Astrocyte of the hippocampus (primary cell): ENCODE measurements around the gene COL4A6.
A peak's percentile ranks its signal among the peaks of the same experiment; 100 is the strongest.
"Not testable (repeated sequence)": the region's sequence is repeated elsewhere in the genome, so short reads cannot be mapped to it uniquely, and the experiment has no call there.

ENCODE experiments used
- DNase-seq: peaks from one replicate; pipeline ENCODE4 v3.0.0; 2011; ENCODE audit warnings: low read depth, low spot score

The COL4A6 gene

DNA sequence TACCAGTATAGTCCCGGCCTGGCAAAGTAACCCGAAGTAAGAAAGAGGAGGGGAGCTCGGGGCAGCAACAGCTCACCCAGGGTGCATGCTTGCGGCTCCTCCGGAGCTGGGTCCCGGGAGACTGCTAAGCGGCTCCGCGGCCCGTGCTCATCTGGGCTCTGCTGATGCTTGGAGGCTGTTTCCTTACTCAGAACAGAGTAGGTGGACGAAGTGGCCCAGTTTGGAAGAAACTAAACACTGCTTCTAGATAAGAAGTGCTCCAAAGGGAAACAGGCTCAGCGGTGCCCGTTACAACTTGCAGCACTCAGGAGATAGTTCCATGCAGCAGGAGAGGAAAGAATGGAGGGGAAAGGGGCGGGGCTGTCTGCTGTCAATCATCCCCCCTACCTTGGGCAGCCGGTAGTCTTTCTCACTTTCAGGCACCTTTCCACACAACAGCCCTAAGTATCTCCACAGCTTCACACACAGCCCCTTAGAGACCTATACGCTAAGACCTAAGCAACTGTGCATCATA lies at the start of gene COL4A6:
COL4A6 (minus strand) TSS at position 313 of the 514 bp plus-strand sequence; CDS start at position 87, 226 bp downstream.
- DNase-seq: peak; percentile 64

DNA sequence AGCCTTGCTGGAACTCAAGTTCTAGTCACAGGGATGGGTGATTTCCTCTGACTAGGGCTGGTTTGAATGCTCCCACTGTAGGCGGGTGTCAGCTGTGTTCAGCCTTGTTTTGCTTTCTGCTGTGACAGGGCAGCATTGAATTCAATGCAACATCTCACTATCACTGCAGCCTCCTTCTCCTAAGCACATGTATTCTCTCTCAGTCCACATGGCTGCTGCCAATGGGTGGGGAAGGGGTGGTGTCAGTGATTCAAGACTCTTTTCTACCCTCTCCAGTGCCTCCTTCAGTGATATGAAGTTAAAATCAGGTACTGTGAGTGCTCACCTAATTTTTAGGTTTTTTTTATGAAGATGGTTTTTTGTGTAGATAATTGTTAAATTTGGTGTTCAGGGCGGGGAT lies 47.7 kb upstream of the COL4A6 start:
- no peak for DNase-seq

DNA sequence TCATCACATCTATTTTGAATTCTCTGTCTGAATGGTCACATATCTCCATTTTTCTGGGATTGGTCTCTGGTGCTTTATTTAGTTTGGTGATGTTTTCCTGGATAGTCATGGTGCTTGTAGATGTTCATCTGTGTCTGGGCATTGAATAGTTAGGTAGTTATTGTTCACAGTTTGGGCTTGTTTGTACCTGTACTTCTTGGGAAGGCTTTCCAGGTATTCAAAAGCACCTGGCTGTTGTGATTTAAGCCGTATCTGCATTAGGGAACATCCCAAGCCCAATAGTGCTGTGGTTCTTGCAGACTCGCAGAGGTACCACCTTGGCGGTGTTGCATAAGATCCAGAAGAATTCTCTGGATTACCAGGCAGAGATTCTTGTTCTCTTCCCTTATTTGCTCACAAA lies 46.0 kb upstream of the COL4A6 start:
- DNase-seq: no peak

GRCh38 chrX:108481528-108481927 lies 43.3 kb upstream of the COL4A6 start:
- DNase-seq: not testable (repeated sequence)

GRCh38 chrX:108473979-108474378 lies 35.8 kb upstream of the COL4A6 start:
- DNase-seq: no peak

DNA sequence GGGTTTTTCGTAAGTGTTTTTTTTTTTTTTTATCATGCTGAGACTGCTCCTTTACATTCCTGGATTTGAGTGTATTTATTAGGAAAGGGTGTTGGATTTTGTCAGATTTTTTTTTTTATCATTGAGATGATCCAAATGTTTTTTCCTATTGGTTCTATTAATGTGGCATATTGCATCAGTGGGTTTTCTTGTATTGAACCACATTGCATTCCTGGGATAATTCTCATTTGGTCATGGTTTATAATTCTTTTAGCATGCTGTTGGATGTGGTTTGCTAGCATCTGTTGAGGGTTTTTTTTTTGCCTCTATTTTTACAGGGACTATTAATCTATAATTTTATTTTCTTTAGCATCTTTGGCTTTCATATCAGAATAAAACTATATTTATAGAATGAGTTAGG lies 30.3 kb upstream of the COL4A6 start:
- DNase-seq: peak; percentile 53

DNA sequence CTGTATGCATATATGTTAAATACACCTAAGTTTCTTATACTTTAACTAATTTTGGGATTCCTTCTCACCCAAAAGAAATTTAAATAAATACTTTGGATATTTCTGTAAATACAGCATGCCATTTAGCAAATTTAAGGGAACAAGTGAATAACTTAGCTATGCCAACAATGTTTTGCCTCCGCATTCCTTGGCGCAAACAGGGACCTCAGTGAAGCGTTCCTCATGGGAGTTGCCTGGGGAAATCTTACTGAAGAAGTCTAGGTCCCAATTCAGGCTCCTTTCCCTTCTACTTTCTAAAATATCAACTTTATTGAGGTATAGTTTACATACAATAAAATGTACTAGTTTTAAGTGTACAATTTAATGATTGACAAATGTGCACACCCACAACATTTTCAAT lies 26.4 kb upstream of the COL4A6 start:
- DNase-seq: peak; percentile 76

- DNase-seq: no peak
Observed at GRCh38 chrX:108456971-108457477, 18.8 kb upstream of the COL4A6 start.

GRCh38 chrX:108453841-108454240 lies 15.6 kb upstream of the COL4A6 start:
- no peak for DNase-seq

GRCh38 chrX:108447303-108447702 lies 9.1 kb upstream of the COL4A6 start:
- DNase-seq: no peak

GRCh38 chrX:108442901-108443464 lies 4.8 kb upstream of the COL4A6 start:
- no peak for DNase-seq

DNA sequence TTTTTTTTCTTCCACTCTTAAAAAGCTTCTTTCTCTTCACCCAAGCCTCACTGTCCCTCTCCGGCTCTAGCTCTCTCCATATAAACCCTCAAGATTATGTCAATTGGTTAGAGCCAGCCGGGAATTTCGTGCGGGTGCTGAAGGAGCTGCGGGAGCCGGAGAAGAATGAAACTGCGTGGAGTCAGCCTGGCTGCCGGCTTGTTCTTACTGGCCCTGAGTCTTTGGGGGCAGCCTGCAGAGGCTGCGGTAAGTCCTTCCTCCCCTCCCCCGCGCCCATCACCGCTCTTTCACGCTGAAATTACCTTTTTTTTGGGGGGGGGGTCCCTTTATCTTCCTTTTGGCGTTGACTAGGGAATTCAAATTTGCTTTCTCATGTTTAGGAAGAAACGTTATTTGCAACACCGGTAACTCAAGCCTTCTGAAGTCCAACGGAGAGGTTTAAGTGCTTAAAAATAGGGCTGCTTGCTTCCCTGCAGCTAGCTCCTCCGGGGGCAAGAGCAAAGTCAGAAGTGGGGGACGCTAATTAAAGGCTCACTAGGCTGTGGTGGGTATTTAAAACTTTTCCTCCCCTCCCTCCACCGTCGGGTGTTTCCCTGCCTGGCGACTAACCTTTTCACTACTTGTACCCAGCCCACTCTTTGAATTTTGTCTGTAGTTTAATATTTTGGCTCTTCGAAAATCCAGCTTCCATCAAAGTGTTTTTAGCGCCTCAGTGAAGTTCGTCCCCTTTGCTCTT lies 1.9 kb upstream of the COL4A6 start:
- DNase-seq: no peak

GRCh38 chrX:108439426-108439942 lies 1.3 kb upstream of the COL4A6 start, which contains the start of gene COL4A5:
Gene COL4A5, plus strand, starts transcription at chrX:108439838. Its CDS starts 288 bp downstream, at chrX:108440126.
- DNase-seq: peak; percentile 88

DNA sequence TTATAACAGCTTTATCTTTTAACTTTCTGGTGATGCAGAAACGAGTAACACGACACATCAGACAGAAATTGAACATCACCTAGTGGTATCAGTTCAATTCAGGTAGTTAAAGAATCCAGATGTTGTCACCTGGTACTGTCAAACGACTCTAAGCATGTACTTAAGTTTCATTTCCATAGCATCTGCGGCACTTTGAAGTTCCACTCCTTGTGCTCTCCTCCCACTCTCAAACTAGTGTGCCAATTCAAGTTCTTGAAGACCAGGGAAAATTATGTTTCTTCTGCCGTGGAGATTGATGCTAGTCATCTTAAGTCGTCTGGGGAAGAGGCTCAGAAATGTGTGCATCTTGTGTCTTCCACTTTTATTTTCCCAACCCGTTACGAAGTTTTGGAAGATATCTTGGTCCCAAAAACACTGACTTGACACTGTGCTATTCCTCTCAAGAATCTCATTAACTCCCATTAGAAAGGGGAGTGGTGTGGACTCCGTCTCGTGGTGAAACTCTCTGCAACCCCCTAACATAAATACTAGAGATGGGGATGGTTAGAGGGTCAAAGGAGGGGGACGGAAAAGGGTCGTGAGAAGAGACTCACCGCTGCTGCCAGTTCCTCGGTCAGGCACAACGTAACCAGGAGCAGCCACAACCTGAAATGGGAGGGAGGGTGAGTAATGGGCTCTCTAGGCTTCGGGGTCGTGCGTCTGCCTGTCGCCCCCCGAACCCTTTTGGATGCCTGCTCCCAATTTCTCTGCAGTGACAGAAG lies 693 bp downstream of the COL4A6 start:
- DNase-seq: peak; percentile 17

DNA sequence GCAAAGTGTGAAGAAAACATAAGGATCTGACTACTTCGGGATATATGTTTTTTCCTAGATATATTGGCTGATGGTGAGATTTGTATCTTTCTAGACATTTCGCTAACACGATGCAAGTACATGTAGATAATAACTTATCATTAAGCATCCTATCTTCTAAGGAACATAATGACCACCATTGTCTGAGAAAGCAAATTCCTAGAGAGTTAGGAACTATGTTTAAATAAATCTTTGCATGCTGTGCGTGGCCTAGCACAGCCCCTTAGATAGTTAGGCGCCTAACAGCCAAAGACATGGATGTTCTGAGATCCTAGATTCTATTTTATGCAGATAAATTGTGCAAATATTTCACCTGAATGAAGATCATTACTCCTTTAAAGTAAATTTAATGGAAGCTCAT lies 3.0 kb downstream of the COL4A6 start:
- no peak for DNase-seq

DNA sequence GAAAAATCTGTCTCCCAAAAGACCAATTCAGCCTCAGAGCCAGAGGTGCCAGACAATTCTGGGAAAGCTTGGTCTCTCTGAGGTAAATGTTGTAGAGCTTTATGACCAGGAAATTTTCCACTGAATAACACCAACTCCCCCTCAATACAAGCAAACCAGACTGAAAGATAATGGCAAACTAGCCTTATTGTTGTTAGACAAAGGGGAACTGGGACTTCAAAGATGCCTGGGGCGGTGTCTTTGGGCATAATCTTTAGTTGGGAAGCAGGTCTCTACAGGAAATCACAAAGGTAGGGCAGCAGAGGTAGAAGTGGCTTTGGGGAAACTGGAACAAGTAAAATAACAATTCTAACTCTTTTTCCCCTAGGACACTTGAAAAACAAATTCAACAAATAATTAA lies 12.0 kb downstream of the COL4A6 start:
- DNase-seq: no peak

DNA sequence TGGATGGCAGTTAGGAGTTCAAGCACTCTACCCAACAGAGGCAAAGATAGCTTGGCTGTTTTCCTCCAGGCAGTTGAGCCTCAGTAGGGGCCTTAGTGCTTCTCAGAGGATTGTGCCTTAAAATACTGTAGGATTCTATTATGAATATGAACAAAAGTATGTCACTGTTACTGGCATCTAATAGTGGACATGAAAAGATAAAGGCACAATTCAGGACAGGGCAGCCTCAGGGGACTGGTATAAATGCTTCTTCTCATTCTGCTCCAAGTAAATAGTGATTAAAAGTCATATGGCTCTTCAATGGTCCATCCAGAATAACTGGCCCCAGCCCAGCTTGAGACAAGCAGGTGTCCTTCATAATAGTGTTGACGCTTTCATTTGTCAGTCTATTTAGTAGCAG lies 17.7 kb downstream of the COL4A6 start:
- DNase-seq: no peak

DNA sequence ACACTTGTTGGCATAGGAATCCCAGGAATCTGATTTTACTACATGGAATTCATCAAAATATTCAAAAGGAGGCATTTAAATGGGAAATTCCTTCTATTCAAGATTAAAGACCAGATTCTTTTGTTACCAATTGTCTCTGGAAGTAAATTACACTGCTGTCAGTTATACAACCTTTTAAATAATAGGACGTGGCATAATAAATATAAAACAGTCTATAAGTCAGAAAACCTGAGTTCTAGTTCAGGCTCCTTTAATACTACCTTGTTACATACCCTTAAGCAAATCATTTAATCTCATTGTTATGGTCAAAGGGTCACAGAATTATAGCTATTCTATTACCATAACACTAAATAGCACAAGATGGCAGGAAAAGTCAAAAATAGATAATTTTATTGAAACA lies 18.8 kb downstream of the COL4A6 start:
- DNase-seq: no peak

DNA sequence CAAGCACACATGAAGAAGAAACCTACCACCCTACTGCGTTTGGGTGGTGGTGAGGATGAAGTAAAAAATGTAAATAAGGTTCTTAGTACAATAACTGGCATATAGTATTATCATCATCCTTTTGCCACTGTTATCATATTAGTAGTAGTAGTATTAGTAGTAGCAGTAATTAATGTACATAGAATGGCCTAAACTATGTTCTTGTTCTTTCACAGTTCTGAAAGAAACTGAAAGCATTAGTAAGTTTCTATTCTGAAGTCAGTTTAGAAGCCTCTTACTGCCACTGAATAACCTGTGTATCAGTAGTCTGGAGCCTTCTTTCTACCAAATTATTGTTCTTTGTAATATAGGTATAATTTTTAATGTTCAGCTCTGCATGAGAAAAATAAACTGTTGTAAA lies 21.0 kb downstream of the COL4A6 start:
- DNase-seq: no peak

GRCh38 chrX:108415891-108416290 lies 22.3 kb downstream of the COL4A6 start:
- peak; percentile 61 for DNase-seq

DNA sequence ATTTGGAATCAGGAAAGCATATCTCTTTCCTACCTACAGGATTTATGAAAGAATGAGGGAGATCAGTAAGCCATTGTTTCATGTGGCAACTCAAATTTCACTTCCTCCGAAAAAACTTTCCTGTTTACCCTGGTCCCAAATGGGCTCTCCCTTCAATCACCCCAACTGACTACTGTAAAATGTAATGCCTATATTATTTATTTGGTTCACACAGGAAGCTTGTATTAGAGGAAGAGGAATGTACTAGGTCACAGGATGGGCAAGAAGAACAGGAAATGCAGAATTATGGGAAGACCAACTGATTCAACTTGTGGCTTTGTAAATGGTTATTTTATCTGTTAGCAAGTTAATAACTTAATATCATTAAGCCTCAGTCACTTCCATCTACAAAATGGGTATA lies 23.1 kb downstream of the COL4A6 start:
- DNase-seq: no peak

DNA sequence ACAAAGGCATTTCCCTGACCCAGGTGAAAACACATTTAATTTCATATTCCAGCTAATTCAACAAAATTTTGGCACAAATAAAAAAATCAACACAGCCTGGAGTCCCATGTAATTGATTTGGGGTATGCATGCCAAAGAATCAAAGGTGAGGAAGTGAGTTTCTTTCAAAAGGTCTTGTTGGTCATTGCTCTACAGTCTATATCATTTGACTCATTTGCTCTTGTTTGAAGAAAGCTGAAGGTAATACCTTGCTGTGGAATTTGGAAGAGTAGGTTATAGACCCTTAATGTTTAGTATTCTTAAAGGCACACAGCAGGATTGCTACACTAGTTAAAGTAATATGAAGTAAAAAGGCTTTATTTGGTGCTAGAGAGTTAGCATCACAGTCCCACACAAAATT lies 25.4 kb downstream of the COL4A6 start:
- DNase-seq: no peak
